ENCODE data around the gene DCDC1.

DCDC1 gene

DNA sequence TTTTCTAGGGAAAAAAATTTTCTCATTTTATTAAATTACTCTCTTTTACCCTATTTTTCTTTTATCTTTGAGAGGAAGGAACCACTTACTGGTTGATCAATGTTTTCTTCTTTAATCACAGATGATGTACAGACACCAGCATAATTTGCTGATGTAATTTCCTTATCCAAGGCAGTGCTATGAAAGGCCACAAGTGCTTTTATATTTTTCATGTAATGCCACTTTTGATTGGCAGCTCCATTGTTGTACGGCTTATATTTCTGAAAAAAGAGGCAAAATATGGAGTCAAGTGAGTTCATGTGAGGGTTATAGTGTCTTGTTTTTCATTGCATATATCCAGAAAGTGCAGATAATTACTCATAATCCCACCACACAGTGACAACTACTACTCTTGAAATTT is 460.7 kb downstream of the DCDC1 start:
- no peak for DNase-seq (ENCODE audit: low read depth)

DNA sequence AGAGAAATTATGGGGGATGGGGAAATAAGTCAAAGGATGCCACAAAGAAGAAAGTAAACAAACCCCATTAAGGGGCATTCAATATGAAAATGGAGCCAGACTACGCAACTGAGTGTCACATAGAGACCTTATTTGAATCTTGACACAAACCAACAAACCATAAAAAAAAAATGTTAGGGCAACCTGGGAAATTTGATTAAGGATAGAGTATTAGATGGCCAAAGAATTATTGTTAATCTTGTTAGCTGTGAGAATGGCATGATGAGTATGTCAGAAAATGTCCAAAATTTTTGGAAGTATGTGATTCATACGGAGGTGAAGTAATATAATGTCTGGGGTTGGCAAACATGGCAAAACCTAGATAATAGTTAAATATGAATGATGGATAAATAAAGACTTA is 461.3 kb downstream of the DCDC1 start:
- DNase-seq (ENCODE audit: low read depth): no peak

DNA sequence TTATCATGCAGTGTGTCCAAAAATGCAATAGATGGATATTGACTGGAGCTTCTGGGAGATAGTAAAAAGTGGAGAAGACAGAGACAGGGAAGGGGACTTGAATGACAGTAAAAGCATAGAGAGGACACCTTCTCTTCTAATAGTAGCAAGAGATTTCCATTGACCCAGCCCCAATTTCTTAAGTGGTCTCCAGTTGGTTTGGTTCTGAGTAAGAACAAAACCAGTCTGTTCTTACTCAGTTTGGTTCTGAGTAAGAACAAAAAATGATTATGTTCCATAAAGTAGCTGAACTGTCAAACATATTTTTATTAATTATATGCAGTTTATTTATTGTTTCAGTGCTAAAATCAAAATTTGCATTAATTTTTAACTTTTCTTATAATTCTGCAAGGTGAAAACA is 466.6 kb downstream of the DCDC1 start:
- DNase-seq (ENCODE audit: low read depth): no peak

DNA sequence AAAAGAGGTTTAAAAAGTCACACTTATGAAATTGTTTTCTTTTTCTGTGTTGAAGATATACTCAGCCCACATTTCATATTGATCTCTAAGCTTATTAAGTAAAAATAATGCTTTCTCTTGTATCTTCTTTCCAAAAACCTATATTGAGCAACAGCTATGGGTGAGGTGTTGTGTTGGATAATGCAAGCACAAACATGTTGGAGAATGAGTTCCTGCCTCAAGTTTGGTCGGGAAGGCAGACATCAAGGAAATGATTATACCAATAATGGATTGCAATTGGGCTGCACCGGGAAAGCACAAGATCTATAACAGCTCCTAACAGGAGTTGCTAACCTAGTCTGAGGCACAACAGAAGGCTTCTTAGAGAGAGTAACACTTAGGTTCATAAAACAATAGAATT is 474.5 kb downstream of the DCDC1 start:
- DNase-seq (ENCODE audit: low read depth): no peak

DNA sequence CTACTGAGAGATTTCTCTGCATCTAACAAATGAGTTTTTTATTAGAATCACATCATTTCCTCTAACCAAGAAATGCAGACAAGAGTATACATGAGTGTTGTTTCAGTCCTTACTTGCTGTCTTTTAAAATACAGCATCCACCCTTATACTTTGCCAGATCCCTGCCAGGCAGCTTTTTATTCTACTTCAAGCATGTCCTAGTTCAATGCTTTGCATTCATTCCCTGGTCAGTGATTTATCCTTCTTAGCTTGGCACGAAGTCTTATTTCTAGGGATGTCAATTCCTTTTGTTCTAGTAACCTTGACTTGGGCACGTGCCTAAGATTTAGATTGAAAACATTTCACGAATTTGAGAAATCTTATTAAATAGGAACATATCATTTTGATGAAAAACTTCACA is 476.2 kb downstream of the DCDC1 start:
- DNase-seq (ENCODE audit: low read depth): no peak

DNA sequence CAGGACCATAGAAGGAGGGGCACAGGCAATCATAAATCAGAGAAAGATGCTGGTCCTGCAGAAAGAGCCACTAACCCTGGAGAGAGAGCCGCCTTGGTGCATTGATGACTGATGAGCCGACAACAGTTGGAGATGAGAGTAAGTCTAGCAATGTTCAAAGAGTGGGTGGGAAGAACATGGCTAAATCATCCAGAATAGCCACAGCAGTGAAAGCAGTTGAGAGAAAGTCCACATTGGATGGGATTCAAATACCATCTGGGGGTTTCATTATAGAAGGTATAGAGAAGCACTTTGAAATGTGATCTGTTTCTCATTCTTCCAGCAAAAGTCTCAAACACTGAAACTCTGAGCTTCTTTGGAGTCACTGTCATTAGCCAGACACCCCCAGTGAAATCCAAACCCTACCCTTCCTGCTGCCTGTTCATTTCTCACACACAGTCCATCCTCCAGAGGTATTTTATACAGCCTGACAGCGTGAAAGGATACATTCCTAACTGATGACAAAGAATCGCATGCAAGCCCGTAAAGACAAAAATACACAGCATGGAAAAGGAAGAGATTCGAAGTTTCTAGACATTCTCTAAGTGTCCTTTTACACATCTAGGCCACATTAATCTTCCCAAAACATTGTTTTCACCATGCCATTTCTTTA is 480.3 kb downstream of the DCDC1 start:
- DNase-seq (ENCODE audit: low read depth): no peak

DNA sequence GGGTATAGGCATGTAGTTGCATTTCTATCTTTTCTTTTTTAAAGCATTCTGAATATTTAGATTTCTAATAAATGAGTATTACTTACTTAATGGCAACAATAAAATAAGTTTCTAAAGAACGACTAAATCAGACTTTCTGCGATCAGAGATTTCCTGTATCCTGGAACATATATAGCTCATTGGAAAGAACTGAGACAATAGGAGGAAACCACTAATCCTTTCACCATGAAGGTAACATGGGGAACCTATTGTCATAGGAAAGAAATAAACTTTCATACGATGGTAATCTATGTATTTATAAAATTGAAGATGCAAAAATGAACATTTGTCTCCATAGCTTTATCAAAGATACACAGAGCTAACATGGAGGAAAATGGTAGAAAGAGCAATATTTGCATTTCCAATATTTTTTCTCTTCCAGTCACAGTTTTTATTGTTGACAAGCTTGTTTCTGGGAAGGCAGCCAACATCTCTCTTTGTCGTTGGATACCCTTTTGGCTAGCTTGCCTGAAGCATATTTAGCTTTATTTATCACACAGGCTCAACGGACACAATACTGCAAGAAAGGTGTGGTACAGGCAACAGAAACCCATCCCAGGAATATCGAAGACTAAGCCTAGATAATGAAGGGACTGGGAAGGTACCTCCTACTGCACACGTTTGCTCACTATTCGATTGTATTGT is 490.1 kb downstream of the DCDC1 start:
- DNase-seq (ENCODE audit: low read depth): no peak

DNA sequence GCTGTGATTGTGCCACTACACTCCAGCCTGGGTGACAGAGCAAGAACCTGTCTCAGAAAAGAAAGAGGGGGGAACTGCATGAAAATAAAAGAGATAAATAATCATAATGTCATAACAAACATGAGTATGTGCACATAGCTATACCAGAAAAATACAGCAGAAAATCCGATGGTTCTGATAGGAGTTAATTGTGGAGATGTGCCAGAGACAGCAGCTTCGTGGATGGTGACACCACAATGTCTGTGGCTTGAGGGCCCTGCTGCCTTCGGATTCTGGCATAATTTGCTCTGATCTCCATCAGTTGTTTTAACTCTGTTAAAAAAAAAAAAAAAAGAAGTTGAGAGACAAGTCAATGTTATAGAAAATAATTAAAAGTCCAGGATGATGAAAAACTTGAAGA is 491.1 kb downstream of the DCDC1 start:
- DNase-seq (ENCODE audit: low read depth): no peak

DNA sequence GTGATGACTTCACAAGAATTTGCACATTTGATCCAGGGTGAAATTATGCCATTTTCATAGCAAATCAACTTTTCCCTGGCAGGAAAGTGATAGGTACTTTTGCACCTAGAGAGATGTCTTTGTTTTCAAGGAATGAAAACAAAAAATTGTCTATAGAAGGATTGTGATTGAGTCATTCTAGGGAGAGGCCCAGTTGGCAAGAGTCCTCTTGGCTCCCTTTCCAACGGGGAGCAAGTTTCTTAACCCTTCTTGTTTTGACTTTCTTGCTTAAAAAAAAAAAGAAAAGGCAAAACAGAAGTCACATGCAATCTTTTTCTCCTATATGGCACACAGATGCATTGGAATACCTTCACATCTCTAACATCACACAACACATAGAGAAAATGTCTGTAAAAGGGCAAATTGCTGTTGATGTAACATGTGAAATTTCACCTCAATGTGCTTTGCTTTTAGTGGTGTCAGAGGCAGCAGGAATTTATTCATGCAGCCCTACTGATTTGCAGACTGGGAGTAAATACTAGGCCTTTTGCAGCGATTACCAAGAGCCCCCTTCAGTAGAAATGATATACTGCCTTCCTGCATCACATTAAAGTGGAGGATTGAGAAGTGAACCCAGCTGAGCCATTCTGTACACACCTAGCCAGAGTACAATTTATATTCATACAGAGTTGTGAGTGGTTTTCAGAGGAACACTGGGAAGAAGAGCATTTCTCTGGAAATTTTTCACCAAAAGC is 492.7 kb downstream of the DCDC1 start:
- no peak for DNase-seq (ENCODE audit: low read depth)

DNA sequence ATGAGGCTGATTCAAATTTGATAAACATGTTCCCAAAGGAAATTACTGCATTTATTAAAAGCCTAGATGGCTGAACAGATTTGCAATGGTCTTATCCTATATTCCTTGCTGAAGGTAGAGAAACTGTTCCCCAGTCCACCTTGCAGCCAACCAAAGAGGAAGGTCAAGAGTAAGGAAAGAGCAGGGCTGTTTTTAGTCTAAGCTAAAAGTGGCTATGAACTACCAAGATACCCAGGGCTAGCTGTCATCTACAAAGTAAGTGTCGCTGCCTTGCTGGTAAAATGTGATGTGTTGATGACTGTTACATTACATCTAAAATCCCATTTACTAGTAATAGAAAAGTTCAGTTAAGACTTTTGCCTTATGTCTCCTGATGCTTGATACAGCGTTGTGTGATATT is 493.3 kb downstream of the DCDC1 start:
- DNase-seq (ENCODE audit: low read depth): no peak

DNA sequence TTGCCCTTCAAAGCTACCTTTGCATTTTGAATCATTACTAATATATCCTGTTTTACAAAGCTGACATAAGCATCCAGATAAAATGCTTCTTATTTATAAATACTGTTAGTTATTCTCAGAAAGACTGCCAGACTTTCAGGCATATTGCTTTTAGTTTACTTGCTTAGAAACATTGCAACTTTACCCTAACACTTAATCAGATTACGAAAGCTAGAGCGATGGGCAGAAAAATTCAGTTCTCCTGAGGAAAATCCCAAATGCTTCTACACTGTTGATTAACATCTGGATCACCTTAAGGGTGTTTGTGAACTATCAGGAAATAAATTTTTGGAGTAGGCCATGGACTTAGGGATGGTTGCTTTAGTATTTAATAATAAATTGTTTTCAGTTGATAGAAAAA is 493.7 kb downstream of the DCDC1 start:
- no peak for DNase-seq (ENCODE audit: low read depth)

DNA sequence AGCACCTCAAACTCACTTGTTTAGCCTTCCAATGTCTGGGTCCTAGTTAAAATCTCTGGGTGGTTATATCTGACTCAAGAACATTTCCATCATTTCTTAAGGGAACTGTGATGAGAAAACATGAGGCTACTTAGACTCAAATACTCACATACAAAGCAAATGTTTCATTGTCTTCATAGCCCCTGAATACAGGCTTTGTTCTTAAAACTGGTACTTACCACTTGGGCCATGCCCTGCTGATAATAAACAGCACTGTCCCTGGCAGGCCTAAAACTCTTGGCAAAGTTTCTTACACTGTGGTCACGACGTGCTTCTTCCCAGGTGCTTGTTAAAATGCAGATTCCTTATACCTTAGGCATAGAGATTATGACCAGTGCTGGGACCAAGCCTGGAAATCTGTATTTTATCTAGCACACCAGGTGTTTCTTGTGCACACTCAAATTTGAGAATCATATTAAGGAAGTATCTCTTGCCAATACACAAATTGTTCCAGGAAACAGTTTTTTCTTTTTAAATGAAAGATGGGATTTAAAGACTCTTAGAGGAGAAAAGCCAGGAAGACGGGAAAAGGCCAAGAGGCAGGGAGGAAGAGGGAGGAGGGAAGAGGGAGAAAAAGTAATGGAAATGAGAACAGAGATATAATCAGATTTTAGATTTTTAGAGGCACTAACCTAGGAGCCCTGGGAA is 495.5 kb downstream of the DCDC1 start:
- no peak for DNase-seq (ENCODE audit: low read depth)

DNA sequence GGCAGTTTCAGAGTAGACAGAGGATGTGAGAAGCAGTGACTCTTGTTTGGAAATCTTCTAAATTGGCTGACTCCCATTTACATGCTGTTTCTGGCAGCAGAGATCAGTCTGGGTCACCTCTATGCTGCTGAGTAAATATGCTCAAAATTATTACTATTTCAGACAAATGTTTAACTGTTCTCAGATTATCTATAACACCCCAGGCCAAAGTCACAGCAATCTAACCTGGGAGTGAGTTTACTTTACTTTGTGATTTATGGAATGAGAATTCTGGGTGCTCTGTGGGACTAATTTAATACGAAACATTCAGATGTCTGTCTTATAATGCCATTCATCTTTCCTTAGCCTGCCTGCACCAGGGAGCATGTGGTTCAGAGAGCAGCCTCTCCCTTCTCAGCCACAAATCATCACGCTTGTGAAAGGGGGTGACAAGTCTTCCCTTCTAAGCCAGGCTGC is 500.9 kb downstream of the DCDC1 start:
- no peak for DNase-seq (ENCODE audit: low read depth)

DNA sequence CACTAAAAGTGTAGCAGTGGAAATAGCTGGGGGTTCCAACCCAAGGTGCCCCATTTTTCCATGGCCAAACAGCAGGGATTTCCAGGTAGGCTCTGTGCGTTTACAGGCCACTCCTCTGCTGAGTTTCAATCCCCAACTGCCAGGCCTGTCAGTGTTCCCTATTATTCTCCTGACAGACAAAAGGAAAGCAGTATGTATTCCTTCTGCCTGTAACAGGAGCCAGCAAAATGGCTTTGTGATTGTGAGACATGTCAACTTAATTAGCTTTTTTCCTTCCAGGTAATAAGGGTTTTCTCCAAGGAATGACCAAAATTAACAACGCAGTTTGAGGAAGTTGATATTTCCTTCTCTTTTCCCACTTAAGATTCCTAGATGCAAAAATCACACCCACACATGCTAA is 506.3 kb downstream of the DCDC1 start:
- no peak for DNase-seq (ENCODE audit: low read depth)

DNA sequence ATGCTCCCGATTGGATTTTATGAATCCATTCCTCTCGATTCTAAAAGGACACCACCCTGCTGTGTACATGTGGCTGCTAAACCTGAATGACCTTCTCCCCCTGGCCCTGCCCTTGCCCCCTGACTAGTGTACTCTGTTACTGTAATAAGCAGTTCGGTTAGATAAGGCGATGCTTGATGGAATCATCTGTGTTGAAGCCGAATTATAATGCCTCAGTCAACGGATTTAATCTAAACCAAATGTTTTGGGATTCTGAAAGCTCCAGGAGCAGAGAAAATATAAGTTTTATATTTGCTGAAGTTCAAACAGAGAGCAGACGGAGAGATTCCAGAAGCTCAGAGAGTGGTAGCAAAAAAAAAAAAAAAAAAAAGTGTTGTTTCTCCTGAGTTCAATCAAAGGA is 508.0 kb downstream of the DCDC1 start:
- DNase-seq (ENCODE audit: low read depth): no peak

DNA sequence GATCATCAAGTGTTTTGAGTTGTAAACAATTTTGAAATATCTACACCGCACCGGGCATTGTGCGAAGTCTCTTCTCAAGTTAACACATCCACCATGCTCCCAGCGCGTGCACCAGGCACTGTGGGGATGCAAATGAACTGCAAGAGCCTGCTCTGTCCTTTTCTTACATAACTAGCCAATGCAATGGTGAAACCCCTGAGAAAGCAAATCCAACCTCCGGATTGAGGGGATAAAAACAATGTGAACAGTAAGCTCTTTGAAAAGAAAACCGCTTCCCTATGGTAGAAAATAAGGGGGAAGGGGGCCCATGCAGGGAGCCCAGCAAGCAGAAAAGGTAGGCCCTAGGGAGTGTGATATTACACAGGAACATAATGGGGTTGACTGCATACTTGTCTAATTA is 508.5 kb downstream of the DCDC1 start:
- DNase-seq (ENCODE audit: low read depth): no peak

DNA sequence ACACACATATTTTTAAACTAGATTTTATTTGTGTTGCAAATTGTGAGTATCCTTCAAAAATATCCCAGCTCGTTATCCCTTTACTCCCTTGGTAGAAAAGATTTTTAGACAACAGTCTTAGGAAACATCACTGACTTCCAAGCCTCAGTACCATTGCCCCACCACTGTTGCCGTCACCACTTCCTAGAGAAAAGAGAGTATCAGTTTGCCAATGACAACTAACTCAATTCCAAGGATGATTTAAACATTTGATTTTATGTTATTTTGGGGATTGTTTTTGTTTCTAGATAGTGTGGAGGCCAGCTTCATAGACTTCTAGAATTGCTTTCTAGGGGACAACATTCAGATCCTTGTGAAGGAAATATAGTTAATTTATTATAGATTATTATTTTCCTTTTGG is 509.4 kb downstream of the DCDC1 start:
- no peak for DNase-seq (ENCODE audit: low read depth)

DNA sequence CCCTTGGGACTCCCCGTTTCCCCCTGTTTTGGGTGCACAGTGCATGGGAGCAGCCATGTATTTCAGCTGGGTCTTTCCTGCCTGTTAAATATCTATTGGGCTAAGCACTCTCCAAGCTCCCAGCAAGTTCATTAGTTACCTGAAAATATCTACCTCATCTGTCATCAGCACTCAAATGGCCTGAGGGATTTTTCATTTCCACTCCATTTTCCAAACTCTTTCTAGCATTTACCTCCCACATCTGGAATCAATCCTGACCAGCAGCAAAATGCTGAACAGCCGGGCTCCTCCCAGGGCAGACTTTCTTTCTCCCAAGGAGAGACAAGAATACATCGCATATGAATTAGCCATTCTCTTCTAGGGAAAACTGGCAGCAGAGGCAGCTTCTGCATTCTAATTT is 509.9 kb downstream of the DCDC1 start:
- no peak for DNase-seq (ENCODE audit: low read depth)

DNA sequence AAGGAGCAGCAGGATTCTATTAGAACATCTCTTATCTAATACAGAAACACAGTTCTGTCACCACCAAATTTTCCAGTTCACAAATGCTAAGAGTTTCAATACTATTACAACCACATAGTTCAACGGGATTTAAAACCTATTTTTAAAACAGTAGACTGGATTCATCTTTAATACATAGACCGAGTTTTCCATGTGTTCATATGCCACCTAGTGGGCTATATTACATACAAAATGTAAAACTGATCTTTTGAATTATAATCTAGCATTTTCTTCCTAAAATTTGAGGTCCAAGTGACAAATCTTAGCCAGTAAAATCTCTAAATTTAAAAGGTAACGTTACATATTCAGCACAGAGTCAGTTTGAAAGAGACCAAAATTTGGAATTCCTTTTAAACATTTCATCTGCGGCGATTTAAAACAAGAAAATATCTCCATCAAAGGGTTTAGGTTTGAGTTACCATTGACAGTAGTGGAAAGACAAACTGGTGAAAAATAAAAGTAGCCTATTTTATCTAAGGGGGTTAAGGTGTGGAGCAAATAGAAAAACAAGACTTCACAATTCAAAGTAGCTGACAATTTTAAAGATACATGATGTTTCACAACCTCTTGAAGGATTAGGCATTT is 514.0 kb downstream of the DCDC1 start:
- DNase-seq (ENCODE audit: low read depth): no peak

DNA sequence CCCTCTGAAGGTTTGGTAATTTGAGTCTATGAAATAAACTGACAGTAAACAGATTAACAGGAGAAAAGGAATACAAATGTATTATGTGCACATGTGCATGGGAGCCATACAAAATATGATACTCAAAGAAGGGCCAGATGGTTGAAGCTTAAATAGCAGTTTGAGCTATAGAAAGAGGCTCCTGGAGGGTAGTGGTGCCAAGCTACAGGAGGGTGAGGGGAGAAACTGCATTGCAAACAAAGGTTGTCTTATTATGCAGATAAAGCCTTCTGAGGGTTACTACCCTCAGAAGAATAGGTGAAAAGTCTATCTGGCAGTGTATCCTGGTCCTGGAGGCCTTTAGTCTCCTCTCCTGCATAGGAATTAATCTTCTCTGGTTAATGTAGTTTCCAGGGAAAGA is 516.1 kb downstream of the DCDC1 start:
- no peak for DNase-seq (ENCODE audit: low read depth)

DNA sequence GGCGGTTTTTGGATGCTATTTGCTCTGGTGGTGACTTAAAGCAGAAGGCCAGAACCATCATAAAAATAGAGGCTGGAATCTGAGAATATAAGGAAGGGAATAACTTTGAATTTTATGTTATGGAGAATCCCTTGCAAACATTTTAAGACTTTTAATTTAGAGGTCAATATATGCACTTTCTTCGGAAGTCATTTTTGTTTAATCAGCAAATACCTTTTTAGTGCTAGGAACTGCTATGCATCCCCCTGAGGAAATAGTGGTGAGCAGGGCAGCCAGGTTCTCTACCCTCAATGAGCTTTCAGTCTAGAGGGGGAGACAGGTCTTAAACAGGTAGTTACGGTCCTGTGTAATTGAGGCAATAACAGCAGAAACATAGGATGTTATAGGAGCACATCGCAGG is 516.9 kb downstream of the DCDC1 start:
- DNase-seq (ENCODE audit: low read depth): no peak

DNA sequence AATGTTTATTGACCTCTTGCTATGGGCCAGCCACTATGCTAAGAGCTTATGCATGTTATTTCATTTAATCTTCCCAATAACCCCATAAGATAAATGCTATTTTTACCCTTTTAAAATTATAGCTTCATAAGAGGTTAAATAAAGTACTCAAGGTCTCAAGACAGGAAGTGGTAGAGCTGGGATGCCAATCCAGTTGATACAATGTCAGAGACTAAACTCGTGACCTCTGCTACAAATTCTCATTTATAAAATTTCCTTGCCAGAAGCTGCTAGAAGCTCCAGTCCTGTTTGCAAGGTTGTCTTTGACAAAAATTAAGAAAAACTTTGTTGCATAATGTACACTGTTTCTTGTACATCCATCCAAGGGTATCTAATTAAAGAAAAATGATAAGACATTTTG is 517.4 kb downstream of the DCDC1 start:
- no peak for DNase-seq (ENCODE audit: low read depth)

Data from stimulated activated CD8-positive, alpha-beta memory T cell treated with anti-CD3 and anti-CD28 coated beads, Interleukin-15, amount 100 ng/mL, for 1 hour (primary cell).